Spleen (tissue), 11 donors: ENCODE results near the gene AFAP1. TPM values are rescaled to one million over a fixed set of nuclear protein-coding genes. Genes with fewer than 3 reads are reported as not detected.

ENCODE experiments used
- DNase-seq: peaks from one replicate; pipeline ENCODE4 v3.0.0-alpha.2; 2020
- H3K27ac ChIP-seq, 8 donors: fragments of 200-600 bp; sonication (generic) in 7 of 8; 1 replicate in 4 of 8; 2 replicates in 4 of 8; pipeline versions ENCODE4 v1.5.0 to v1.8.0; 2016 to 2021; ENCODE audit warnings: inconsistent platforms in 4 of 8, mild to moderate bottlenecking in 4 of 8, moderate library complexity in 1 of 8
- H3K27me3 ChIP-seq, 7 donors: fragments of 200-600 bp; sonication (generic) in 6 of 7; replicated peaks in 1 of 7; 1 replicate in 4 of 7; 2 replicates in 3 of 7; pipeline versions ENCODE4 v1.5.0 to v1.8.0; 2016 to 2021; ENCODE audit warnings: inconsistent platforms in 3 of 7, mild to moderate bottlenecking in 1 of 7
- H3K36me3 ChIP-seq, 6 donors: fragments of 200-600 bp; sonication (generic) in 5 of 6; 1 replicate in 4 of 6; 2 replicates in 2 of 6; pipeline versions ENCODE4 v1.5.0 to v1.8.0; 2016 to 2021; ENCODE audit warnings: inconsistent platforms in 2 of 6
- H3K4me1 ChIP-seq, 6 donors: fragments of 200-600 bp; sonication (generic) in 5 of 6; 1 replicate in 3 of 6; 2 replicates in 3 of 6; pipeline versions ENCODE4 v1.5.0 to v1.8.0; 2016 to 2021; ENCODE audit warnings: inconsistent platforms in 3 of 6
- H3K4me3 ChIP-seq, 8 donors: fragments of 200-600 bp; sonication (generic) in 7 of 8; 1 replicate in 4 of 8; 2 replicates in 4 of 8; pipeline versions ENCODE4 v1.5.0 to v1.8.0; 2016 to 2021; ENCODE audit warnings: inconsistent platforms in 4 of 8, mild to moderate bottlenecking in 4 of 8, moderate library complexity in 2 of 8
- H3K9me3 ChIP-seq, 8 donors: fragments of 200-600 bp; sonication (generic) in 7 of 8; 1 replicate in 4 of 8; 2 replicates in 4 of 8; pipeline versions ENCODE4 v1.5.0 to v1.8.0; 2016 to 2021; ENCODE audit warnings: inconsistent platforms in 4 of 8
- POLR2A ChIP-seq, 3 donors: fragments of 450-650 bp; IDR thresholded peaks; one replicate each; pipeline ENCODE4 v1.5.1; 2017; ENCODE audit warnings: antibody characterized with exemption in 3 of 3, mild to moderate bottlenecking in 1 of 3
- POLR2AphosphoS5 ChIP-seq, 3 donors: sonication (generic); formaldehyde crosslinking; IDR thresholded peaks; one replicate each; pipeline ENCODE4 v1.5.1; 2017; ENCODE audit warnings: antibody characterized with exemption in 3 of 3
- WGBS, 5 donors: extraction: QIAGEN DNeasy Blood & Tissue Kit in 3 of 5; methylation state at CpG; one replicate each; pipeline versions ENCODE4 v1.1.5 to v1.1.7; 2013 to 2018; 5-methylcytosine and 5-hydroxymethylcytosine counted together
- intact Hi-C: fragments of 100-400 bp; cut with DNase I; formaldehyde crosslinking; loops from one replicate; pipeline ENCODE4 v1.15.0; 2023; ENCODE audit warnings: low total_unique reads
- polyA plus RNA-seq, 3 donors: library from polyadenylated mRNA; stranded (reverse); fragments of 200-250 nt; gene quantifications; one replicate each; pipeline ENCODE4 v1.2.1, GENCODE V29; 2013
- total RNA-seq, 7 donors: library from RNA; depleted of rRNA in 3 of 7; stranded (reverse); fragments of >200 nt in 3 of 7; fragmentation: NEBNext Ultra II Directional in 4 of 7; extraction: Animal tissue kit (Norgen Biotek cat#: 25700) in 4 of 7; gene quantifications; one replicate each; pipeline versions ENCODE4 v1.1.0 to v1.2.1, GENCODE V29; 2016 to 2021
- TF ChIP-seq, protein P1 (sequence below), 11 experiments: fragments of 200-600 bp in 7 of 11; fragments of 450-650 bp in 4 of 11; sonication (generic) in 4 of 11; IDR thresholded peaks in 8 of 11; conservative IDR thresholded peaks in 3 of 11; 1 replicate in 7 of 11; 2 replicates in 4 of 11; pipeline versions ENCODE4 v1.4.0 to v1.8.0; 2016 to 2021; ENCODE audit warnings: antibody characterized with exemption in 11 of 11, inconsistent platforms in 4 of 11, mild to moderate bottlenecking in 1 of 11
- donor health status: healthy with polysubstance abuse.
- donor health status: DM: no; HTN: no; CAD: no; lungs with moderate emphysema.
- donor health status: DM: no; HTN: no; CAD: no.
- donor health status: Bipolar disorder and iron deficiency.
- donor health status: healthy.
- donor health status: DM: no; HTN: no; CAD: no.
- donor health status: DM: yes; HTN: yes; CAD: no.

Gene AFAP1
- total and polyA plus RNA-seq, 10 donors = 1.6 to 29.2 (median 12.1) TPM

DNA sequence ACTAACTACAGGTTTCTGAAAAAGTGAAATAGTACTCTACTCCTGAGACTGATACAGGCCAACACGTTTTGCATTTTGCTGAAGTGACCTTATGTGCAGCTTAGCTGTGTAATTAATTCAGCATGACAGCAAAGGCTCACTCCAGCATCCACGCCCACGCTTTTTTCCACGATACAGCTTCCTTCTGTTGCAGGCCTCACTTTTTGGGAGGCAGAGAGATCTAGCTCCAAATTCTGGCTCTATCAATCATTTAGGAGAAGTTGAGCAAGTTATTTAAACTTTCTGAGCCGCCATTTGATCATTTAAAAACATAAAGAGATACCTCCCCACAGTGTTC is 160.3 kb downstream of the AFAP1 start:
- H3K4me3 ChIP-seq = peak overlapping the region in 1 of 8 donors; percentile 29
- H3K36me3 ChIP-seq = peaks cover 0 to 42% (median 4%) of the 10 kb centered on the region in 6 donors
- WGBS, 5 donors = 57 to 80% (median 74%) methylated on average over 5 of the region's 5 CpGs
- intact Hi-C loops = no loop called here
- no peak for TF ChIP-seq POLR2AphosphoS5 (IDR thresholded peaks at IDR 0.05)
- TF ChIP-seq, protein P1, sequence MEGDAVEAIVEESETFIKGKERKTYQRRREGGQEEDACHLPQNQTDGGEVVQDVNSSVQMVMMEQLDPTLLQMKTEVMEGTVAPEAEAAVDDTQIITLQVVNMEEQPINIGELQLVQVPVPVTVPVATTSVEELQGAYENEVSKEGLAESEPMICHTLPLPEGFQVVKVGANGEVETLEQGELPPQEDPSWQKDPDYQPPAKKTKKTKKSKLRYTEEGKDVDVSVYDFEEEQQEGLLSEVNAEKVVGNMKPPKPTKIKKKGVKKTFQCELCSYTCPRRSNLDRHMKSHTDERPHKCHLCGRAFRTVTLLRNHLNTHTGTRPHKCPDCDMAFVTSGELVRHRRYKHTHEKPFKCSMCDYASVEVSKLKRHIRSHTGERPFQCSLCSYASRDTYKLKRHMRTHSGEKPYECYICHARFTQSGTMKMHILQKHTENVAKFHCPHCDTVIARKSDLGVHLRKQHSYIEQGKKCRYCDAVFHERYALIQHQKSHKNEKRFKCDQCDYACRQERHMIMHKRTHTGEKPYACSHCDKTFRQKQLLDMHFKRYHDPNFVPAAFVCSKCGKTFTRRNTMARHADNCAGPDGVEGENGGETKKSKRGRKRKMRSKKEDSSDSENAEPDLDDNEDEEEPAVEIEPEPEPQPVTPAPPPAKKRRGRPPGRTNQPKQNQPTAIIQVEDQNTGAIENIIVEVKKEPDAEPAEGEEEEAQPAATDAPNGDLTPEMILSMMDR (IDR thresholded peaks at IDR 0.05 in 8 of 11, conservative IDR thresholded peaks at IDR 0.05 in 3 of 11) = no peak
- no peak for TF ChIP-seq POLR2A (IDR thresholded peaks at IDR 0.05)
- H3K9me3 ChIP-seq = no peaks in the 10 kb centered on the region
- DNase-seq = peak; percentile 12
- peaks cover 5 to 40% (median 22%) of the 10 kb centered on the region in 6 donors for H3K4me1 ChIP-seq
- H3K27ac ChIP-seq = peak overlapping the region in 6 of 8 donors; percentile 36 to 78 (median 72)
- H3K27me3 ChIP-seq = no peaks in the 10 kb centered on the region

DNA sequence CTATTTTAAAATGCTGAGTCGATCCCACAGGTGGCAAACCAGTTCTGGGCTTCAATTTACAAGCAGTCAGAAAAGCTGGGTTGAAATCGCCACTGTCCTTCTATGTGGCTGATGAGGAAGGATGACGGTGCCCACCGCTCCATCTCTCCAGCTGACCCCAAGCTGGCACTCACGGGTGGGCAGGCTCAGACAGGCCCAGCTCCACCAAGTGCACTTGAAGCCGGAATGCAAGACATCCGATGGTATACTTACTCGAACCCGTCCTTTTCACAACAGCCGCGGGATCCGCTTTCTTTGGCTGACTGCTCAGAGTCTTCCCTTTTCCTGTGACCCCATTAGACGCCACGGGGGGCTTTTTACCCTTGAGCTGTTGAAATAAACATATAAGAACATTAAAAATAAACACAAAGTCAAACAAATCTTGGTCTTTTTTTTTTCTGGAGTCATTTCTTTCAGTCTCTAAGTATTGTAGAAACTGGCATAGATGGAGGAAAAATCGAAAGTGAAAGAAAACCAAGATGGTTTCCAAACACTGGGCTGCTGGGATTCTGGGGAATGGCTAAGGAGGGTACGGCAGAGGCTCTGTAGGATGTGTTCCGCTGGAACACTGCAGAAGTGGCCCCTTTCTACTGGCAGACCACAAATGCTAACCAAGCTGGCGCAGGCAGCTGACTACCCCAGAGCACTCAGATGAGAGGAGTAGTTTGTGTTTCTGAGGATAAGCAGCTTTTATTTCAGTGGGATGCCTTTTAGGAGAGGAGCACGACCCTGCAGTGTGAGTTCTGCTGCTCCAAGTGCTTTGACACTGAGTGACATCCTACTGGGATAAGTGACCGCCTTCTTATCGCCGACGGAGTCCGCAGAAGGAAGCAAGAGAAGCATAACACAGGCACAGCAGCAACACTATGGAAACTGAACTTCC is 160.9 kb downstream of the AFAP1 start:
- intact Hi-C loops = no loop called here
- peak; percentile 49 for DNase-seq
- H3K4me1 ChIP-seq = peaks cover 5 to 40% (median 22%) of the 10 kb centered on the region in 6 donors
- H3K27me3 ChIP-seq = no peaks in the 10 kb centered on the region
- TF ChIP-seq, protein P1 (IDR thresholded peaks at IDR 0.05 in 8 of 11, conservative IDR thresholded peaks at IDR 0.05 in 3 of 11) = no peak
- TF ChIP-seq POLR2AphosphoS5 (IDR thresholded peaks at IDR 0.05) (peak in 1 of 3 donors; percentile 14), POLR2A (IDR thresholded peaks at IDR 0.05) (no peak)
- H3K36me3 ChIP-seq = peaks cover 0 to 42% (median 10%) of the 10 kb centered on the region in 6 donors
- peak overlapping the region in 2 of 8 donors; percentile 8 to 29 for H3K4me3 ChIP-seq
- H3K9me3 ChIP-seq = no peaks in the 10 kb centered on the region
- H3K27ac ChIP-seq = peak overlapping the region in 7 of 8 donors; percentile 58 to 78 (median 71)
- 70 to 84% (median 75%) methylated on average over 24 of the region's 24 CpGs for WGBS, 5 donors

DNA sequence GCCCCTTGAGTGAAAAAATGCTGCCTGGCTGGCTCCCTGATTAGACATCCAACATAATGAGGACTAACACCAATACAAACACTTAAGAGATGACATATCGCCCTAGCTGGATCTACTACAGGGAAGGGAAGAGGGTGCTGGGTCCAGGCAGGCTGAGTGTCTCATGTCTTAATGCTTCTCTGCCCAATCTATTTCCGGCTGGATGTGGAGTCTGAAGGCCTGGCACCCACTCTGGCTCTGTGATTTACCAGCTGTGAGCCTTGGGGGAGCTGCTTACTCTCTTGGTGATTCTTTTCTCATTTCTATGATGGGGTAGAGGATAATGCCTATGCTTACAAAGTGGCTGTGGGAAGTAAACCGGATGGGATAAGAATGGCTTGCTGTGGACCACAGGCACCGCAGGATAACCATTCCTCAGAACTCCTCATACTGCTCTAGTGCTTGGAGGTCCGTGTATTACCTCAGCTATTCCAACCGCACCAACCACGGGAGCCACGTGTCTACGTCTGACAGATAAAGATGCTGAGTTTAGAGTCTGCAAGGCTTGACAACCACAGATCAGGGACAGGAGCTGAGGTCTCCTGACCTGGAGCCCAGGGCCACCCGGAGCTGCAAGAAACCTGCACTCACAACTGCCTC is 161.7 kb downstream of the AFAP1 start:
- TF ChIP-seq POLR2AphosphoS5 (IDR thresholded peaks at IDR 0.05) = no peak
- TF ChIP-seq, protein P1 (IDR thresholded peaks at IDR 0.05 in 8 of 11, conservative IDR thresholded peaks at IDR 0.05 in 3 of 11) = no peak
- intact Hi-C loops = no loop called here
- Histone ChIP-seq H3K9me3 (no peaks in the 10 kb centered on the region), H3K27me3 (no peaks in the 10 kb centered on the region), H3K4me3 (peak overlapping the region in 1 of 8 donors; percentile 8), H3K36me3 (peaks cover 0 to 50% (median 12%) of the 10 kb centered on the region in 6 donors), H3K4me1 (peaks cover 5 to 40% (median 22%) of the 10 kb centered on the region in 6 donors), H3K27ac (peak overlapping the region in 7 of 8 donors; percentile 58 to 78 (median 71))
- whole genome bisulfite sequencing, 5 donors = 82 to 93% (median 86%) methylated on average over 9 to 10 of the region's 10 CpGs
- DNase-seq = peak; percentile 57
